ENCODE results near the gene LTF. TPM values are rescaled to one million over a fixed set of nuclear protein-coding genes. Genes with fewer than 3 reads are reported as not detected.
A peak's percentile ranks its signal among the peaks of the same experiment; 100 is the strongest.

The LTF gene
- total and polyA plus RNA-seq, 2 experiments from 2014 or later, result 0.73 to 1.3 TPM

GRCh38 chr3:46429671-46430070 is 35.0 kb downstream of the LTF start (continued):
- TF ChIP-seq ZNF462 (CRISPR knock-in tag; IDR thresholded peaks at IDR 0.05), result no peak
- no peak for TF ChIP-seq JUNB (IDR thresholded peaks at IDR 0.05; ENCODE audit: unreplicated experiment)
- TF ChIP-seq CTCF (conservative IDR thresholded peaks at IDR 0.05; ENCODE audit: low read depth in 2 of 2), result no peak
- TF ChIP-seq NANOG (IDR thresholded peaks at IDR 0.05; ENCODE audit: borderline replicate concordance), result no peak
- TF ChIP-seq POLR2AphosphoS5 (IDR thresholded peaks at IDR 0.05; ENCODE audit: low read depth), result no peak

GRCh38 chr3:46429250-46429649 is 35.5 kb downstream of the LTF start:
- no peak for ATAC-seq
- H3K9me3 Mint-ChIP-seq, result peaks cover 17% of the 10 kb centered on the region
- H3K36me3 Mint-ChIP-seq (ENCODE audit: low read depth), result peaks cover 7% of the 10 kb centered on the region; the same call in 2 of the 3 replicates
- Histone ChIP-seq H3K27ac (ENCODE audit: low read depth) (no peak overlapping the region), H2AFZ (peak overlapping the region; percentile 75), H3F3A (replicated peaks; ENCODE audit: low read depth) (no peaks in the 10 kb centered on the region), H3K27me3 (ENCODE audit: insufficient read depth) (no peaks in the 10 kb centered on the region), H3K79me2 (replicated peaks; ENCODE audit: insufficient read depth) (no peaks in the 10 kb centered on the region), H4K20me1 (replicated peaks; ENCODE audit: insufficient read depth) (no peaks in the 10 kb centered on the region), H3K4me3 (no peak overlapping the region), H3K9me2 (ENCODE audit: insufficient read depth) (no peaks in the 10 kb centered on the region; the same call in 1 of the 2 replicates), H3K4me2 (no peak overlapping the region), H3K4me1 (ENCODE audit: insufficient read depth) (no peaks in the 10 kb centered on the region; the same call in 1 of the 2 replicates), H3K36me3 (ENCODE audit: insufficient read depth) (peaks cover 7% of the 10 kb centered on the region)
- H3K4me3 Mint-ChIP-seq, result no peak overlapping the region
- no peak for TF ChIP-seq EZH2 (IDR thresholded peaks at IDR 0.05; ENCODE audit: low read depth, unreplicated experiment)
- TF ChIP-seq ZNF331 (CRISPR knock-in tag; IDR thresholded peaks at IDR 0.05; ENCODE audit: low read depth), result no peak
- TF ChIP-seq NANOG (IDR thresholded peaks at IDR 0.05; ENCODE audit: borderline replicate concordance), result no peak
- no peak for TF ChIP-seq ZNF462 (CRISPR knock-in tag; IDR thresholded peaks at IDR 0.05)
- H3K27ac Mint-ChIP-seq, result no peak overlapping the region
- peaks cover 10% of the 10 kb centered on the region; the same call in 2 of the 3 replicates for H3K4me1 Mint-ChIP-seq
- DNase-seq (ENCODE audit: low spot score), result no peak
- no peaks in the 10 kb centered on the region for H3K27me3 Mint-ChIP-seq (ENCODE audit: insufficient read depth, low read depth, poor library complexity)
